ENCODE measurements around the gene UCP2.

Gene UCP2, protein sequence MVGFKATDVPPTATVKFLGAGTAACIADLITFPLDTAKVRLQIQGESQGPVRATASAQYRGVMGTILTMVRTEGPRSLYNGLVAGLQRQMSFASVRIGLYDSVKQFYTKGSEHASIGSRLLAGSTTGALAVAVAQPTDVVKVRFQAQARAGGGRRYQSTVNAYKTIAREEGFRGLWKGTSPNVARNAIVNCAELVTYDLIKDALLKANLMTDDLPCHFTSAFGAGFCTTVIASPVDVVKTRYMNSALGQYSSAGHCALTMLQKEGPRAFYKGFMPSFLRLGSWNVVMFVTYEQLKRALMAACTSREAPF

DNA sequence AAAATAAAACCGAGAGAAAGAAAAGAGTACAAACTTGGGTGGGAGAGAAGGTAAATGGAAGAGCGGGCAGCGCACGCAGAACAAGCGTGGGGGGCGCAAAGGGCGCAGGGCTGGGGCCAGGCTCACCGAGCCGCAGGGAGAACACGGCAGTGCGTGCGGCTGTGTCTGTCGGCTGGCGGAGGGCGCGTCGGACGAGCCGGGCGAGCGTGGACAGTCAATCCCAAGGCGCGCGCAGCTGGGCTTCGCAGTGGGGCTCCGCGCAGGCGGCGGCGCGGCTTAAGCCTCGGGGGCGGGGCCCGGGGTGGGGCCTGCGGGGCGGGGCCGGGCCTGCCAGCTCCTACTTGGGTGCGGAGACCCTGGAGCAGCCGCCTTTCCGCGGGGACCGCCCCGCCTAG, at the start of gene UCP2:
Gene UCP2 (minus strand): TSS at position 249 of the 395 bp plus-strand sequence. CDS start 4,465 bp downstream, outside the sequence.
- TF ChIP-seq, protein P1, sequence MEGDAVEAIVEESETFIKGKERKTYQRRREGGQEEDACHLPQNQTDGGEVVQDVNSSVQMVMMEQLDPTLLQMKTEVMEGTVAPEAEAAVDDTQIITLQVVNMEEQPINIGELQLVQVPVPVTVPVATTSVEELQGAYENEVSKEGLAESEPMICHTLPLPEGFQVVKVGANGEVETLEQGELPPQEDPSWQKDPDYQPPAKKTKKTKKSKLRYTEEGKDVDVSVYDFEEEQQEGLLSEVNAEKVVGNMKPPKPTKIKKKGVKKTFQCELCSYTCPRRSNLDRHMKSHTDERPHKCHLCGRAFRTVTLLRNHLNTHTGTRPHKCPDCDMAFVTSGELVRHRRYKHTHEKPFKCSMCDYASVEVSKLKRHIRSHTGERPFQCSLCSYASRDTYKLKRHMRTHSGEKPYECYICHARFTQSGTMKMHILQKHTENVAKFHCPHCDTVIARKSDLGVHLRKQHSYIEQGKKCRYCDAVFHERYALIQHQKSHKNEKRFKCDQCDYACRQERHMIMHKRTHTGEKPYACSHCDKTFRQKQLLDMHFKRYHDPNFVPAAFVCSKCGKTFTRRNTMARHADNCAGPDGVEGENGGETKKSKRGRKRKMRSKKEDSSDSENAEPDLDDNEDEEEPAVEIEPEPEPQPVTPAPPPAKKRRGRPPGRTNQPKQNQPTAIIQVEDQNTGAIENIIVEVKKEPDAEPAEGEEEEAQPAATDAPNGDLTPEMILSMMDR (conservative IDR thresholded peaks at IDR 0.05; ENCODE audit: low read length): no peak
- no peak for DNase-seq (ENCODE audit: low read depth)
- peak within 1 kb of the TSS; percentile 83 for H3K4me3 ChIP-seq (ENCODE audit: low read length)

DNA sequence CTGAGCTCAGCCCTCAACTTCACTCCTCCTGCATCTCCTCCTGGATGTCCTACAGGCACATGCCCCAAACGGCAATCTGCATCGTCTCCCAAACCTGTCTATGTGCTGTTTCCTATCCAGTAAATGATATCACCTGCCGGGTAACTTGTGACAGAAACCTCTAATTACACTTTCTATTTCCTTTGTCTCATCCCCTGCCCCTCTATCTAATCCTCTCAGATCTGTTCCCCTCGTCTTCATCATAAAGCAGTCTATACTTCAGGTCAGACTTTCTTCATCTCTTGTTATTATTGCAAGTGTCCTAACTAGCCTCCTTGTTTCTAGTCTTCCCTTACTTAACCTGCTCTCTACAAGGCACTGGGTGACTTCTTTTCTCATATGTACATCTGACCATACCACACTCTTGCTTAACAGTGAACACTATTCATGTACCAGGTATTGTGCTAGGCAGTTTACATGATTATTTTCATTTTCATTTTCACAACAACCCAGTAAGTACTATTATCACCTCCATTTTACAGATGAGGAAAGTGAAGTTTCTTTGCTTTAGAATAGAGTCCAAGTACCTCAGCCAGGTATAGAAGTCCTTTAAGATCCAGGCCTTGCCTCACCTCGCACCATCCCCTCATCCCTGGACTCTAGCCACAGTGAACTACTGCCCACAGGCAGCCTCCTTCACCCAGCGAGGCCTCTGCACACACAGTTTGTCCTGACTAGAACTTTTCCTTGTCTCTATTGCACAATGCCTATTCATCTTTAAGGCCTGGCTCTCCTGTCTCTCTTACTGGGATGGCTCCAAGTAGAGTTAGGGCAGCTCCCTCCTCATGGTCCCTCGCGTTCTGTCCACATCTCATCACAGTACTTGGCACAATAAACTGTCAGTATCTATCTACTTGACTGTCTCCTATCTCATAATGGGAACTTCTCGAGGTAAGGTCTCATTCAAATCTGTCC, 48.4 kb upstream of the UCP2 start:
- DNase-seq (ENCODE audit: low read depth): no peak
- TF ChIP-seq, protein P1 (conservative IDR thresholded peaks at IDR 0.05; ENCODE audit: low read length): no peak

DNA sequence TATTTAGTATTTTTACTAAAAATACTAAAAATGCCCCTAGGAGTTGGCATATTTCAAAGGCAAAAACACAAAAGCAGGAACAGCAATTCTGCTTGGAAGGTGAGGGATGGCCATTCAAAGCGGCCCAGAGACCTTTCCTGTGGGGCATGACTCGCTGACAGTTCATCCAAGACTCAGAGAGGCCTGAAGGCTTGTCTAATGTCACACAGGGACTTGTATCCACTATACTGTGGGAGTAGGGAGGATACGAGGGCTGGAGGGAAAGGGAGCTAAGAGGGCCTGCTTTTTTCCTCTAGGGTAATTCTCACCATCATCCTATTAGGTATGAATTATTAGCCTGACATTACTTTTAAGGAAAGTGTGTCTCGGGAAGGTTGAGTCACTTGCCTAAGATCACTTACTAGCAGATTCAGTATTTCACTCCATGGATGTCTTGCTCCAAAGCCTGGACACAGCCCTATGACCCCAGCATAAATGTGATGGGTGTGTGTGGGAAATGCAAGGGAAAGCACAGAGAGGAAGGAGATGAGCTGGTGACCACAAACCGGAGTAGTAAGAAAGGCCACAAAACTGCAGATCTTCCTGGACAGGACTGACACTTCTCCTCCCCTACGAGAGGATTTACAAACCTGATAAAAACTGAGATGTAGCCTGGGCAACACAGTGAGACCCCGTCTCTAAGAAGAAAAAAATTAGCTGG, 43.0 kb upstream of the UCP2 start:
- DNase-seq (ENCODE audit: low read depth): peak; percentile 33

More for the DNA sequence above, 48.4 kb upstream of the UCP2 start:
- H3K4me3 ChIP-seq (ENCODE audit: low read length): no peak overlapping the region

DNA sequence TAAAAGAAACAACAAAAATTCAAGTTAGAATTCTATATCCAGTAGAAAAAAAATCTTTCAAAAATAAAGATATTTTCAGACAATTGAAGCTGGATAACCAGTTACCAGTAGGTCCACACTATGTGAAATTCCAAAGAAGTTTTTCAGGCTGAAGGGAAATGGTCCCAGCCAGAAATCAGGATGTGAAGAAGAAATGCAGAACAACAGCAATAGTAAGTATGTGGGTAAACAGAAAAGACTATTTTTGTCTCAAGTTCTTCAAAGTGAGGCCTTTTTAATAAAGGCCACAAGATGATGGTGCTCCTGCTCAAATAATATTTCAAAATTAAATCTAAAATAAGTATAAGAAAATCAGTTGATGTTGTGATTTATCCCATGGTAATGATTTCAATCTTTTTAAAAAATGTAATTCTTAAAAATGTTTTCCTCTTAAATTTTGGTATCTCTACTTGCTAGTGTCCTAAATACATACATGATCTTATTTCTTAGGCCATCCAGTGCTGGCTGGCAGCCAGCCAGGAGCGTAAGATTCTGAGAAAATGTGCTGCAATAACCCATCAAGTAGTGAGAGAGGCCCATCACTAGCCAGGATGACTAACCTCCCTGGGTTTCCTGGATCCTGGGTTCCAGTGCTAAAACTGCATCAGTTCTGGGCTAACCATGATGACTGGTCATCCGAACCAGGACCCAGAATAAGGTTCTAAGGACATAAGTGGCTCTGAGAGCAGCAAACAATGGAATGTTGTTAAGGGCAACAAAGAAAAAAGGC, 41.8 kb upstream of the UCP2 start:
- TF ChIP-seq, protein P1 (conservative IDR thresholded peaks at IDR 0.05; ENCODE audit: low read length): no peak
- DNase-seq (ENCODE audit: low read depth): peak; percentile 88
- H3K4me3 ChIP-seq (ENCODE audit: low read length): no peak overlapping the region

More for the DNA sequence above, 43.0 kb upstream of the UCP2 start:
- no peak overlapping the region for H3K4me3 ChIP-seq (ENCODE audit: low read length)
- TF ChIP-seq, protein P1 (conservative IDR thresholded peaks at IDR 0.05; ENCODE audit: low read length): no peak

DNA sequence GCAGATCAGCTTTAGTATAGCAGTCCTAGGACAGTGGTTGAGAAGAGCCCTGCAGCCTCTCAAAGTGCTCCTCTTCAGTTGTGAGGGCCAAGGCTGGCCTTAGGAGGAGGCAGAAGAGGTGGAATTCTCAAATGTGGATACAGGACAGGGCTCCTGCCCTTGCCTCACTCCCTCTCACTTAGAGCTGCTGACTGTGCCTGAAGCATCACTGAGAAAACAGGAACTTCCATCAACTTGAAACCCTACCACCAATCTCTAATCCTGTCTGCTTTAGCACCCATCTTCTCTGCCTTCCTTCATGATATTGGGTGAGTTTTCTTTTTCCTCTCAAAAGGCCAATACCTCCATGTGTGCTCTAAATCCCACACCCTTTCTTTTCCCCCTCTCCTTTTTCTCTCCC, 40.6 kb upstream of the UCP2 start:
- TF ChIP-seq, protein P1 (conservative IDR thresholded peaks at IDR 0.05; ENCODE audit: low read length): no peak
- no peak overlapping the region for H3K4me3 ChIP-seq (ENCODE audit: low read length)
- DNase-seq (ENCODE audit: low read depth): no peak

DNA sequence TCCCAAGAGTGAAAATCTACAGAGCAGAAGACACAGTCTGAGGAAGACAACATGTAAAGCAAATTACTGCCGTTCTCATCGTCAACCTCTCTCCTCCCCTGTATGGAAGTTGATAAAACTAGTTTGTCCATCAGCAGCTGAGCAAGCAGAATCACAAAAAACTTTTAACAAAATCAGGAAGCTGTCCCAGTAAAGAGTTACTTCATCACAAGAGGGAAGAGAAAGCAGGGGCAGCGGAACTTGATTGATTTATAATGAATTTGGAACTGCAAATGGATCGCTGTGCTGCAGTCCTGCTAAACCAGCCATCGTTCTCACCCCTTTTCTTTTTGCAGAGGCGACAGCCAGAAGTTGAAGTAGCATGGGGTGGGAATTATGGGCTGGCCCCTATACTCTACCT, 39.9 kb upstream of the UCP2 start:
- H3K4me3 ChIP-seq (ENCODE audit: low read length): no peak overlapping the region
- no peak for DNase-seq (ENCODE audit: low read depth)
- TF ChIP-seq, protein P1 (conservative IDR thresholded peaks at IDR 0.05; ENCODE audit: low read length): no peak

Data from AG10803 (cell line).